ENCODE measurements around the gene PARP15. TPM values are rescaled to one million over a fixed set of nuclear protein-coding genes. Genes with fewer than 3 reads are reported as not detected.
A peak's percentile ranks its signal among the peaks of the same experiment; 100 is the strongest.

PARP15 gene
- total and polyA plus RNA-seq, 10 donors, result 59.3 to 128 (median 72.8) TPM

GRCh38 chr3:122602011-122602710 is 24.7 kb downstream of the PARP15 start:
- H3K4me1 ChIP-seq, result peaks cover 0 to 8% (median 0%) of the 10 kb centered on the region in 6 donors
- 59 to 71% (median 68%) methylated on average over 5 of the region's 5 CpGs for WGBS, 5 donors
- peaks cover 0 to 9% (median 0%) of the 10 kb centered on the region in 6 donors for H3K36me3 ChIP-seq
- no peaks in the 10 kb centered on the region for H3K27me3 ChIP-seq (replicated peaks in 1 of 7)
- no peak overlapping the region for H3K4me3 ChIP-seq
- DNase-seq, result no peak
- H3K9me3 ChIP-seq, result no peaks in the 10 kb centered on the region
- H3K27ac ChIP-seq, result no peak overlapping the region
- no peak for TF ChIP-seq POLR2AphosphoS5 (IDR thresholded peaks at IDR 0.05)
- no peak for TF ChIP-seq CTCF (IDR thresholded peaks at IDR 0.05 in 8 of 11, conservative IDR thresholded peaks at IDR 0.05 in 3 of 11)
- TF ChIP-seq POLR2A (IDR thresholded peaks at IDR 0.05), result no peak
- intact Hi-C loops (cut with DNase I; ENCODE audit: low total_unique reads), result no loop called here

- H3K36me3 ChIP-seq, result peaks cover 0 to 14% (median 0%) of the 10 kb centered on the region in 6 donors
- H3K27me3 ChIP-seq (replicated peaks in 1 of 7), result no peaks in the 10 kb centered on the region
- H3K9me3 ChIP-seq, result no peaks in the 10 kb centered on the region
- no peak for DNase-seq
- no peak overlapping the region for H3K27ac ChIP-seq
- no peak overlapping the region for H3K4me3 ChIP-seq
- intact Hi-C loops (cut with DNase I; ENCODE audit: low total_unique reads), result no loop called here
- peaks cover 0 to 8% (median 0%) of the 10 kb centered on the region in 6 donors for H3K4me1 ChIP-seq
- TF ChIP-seq POLR2A (IDR thresholded peaks at IDR 0.05) (no peak), CTCF (IDR thresholded peaks at IDR 0.05 in 8 of 11, conservative IDR thresholded peaks at IDR 0.05 in 3 of 11) (no peak), POLR2AphosphoS5 (IDR thresholded peaks at IDR 0.05) (no peak)
- 73 to 92% (median 86%) methylated on average over 2 of the region's 2 CpGs for WGBS, 5 donors
These were observed 25.6 kb downstream of the PARP15 start for GRCh38 chr3:122603056-122603455.

GRCh38 chr3:122606330-122606729 is 28.9 kb downstream of the PARP15 start:
- TF ChIP-seq POLR2AphosphoS5 (IDR thresholded peaks at IDR 0.05), result no peak
- no peak for TF ChIP-seq CTCF (IDR thresholded peaks at IDR 0.05 in 8 of 11, conservative IDR thresholded peaks at IDR 0.05 in 3 of 11)
- no peak for TF ChIP-seq POLR2A (IDR thresholded peaks at IDR 0.05)
- H3K4me1 ChIP-seq, result peaks cover 0 to 15% (median 5%) of the 10 kb centered on the region in 6 donors
- no peaks in the 10 kb centered on the region for H3K27me3 ChIP-seq (replicated peaks in 1 of 7)
- H3K9me3 ChIP-seq, result no peaks in the 10 kb centered on the region
- intact Hi-C loops (cut with DNase I; ENCODE audit: low total_unique reads), result no loop called here
- no peak overlapping the region for H3K4me3 ChIP-seq
- no peak overlapping the region for H3K27ac ChIP-seq
- DNase-seq, result no peak
- WGBS, 5 donors, result 74 to 92% (median 78%) methylated on average over 4 of the region's 4 CpGs
- peaks cover 0 to 34% (median 2%) of the 10 kb centered on the region in 6 donors for H3K36me3 ChIP-seq

- H3K9me3 ChIP-seq, result no peaks in the 10 kb centered on the region
- WGBS, 5 donors, result 97 to 100% (median 98%) methylated on average over 1 of the region's 1 CpG
- no peak for TF ChIP-seq POLR2A (IDR thresholded peaks at IDR 0.05)
- peaks cover 0 to 22% (median 7%) of the 10 kb centered on the region in 6 donors for H3K4me1 ChIP-seq
- intact Hi-C loops (cut with DNase I; ENCODE audit: low total_unique reads), result no loop called here
- H3K4me3 ChIP-seq, result no peak overlapping the region
- H3K27me3 ChIP-seq (replicated peaks in 1 of 7), result no peaks in the 10 kb centered on the region
- DNase-seq, result no peak
- peak overlapping the region in 1 of 8 donors; percentile 55 for H3K27ac ChIP-seq
- peaks cover 0 to 60% (median 12%) of the 10 kb centered on the region in 6 donors for H3K36me3 ChIP-seq
These were observed 31.5 kb downstream of the PARP15 start for GRCh38 chr3:122608916-122609315.
